ENCODE measurements around the gene TMEM192.

DNA sequence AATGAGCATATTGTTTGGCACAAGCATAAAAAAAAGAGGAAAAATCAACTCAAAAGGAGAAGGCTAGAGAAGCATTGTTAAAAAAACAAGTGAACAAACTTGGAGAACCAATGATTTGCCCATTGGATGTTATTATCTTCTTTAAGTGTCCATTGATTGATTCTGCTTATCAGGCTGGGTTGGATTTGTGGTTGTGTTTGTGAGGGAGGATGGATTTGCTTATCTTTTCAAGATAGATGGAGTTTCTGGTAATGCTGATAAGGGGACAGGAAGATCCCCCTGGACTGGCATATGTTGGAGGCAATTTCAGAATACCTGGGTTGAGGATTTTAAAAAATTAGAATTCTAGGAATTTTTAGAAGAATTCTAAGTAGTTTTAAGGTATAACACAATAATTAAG, 41.8 kb upstream of the TMEM192 start:
- TF ChIP-seq POLR2AphosphoS5 (IDR thresholded peaks at IDR 0.05; ENCODE audit: low read depth, low read length): no peak
- TF ChIP-seq TAF1 (IDR thresholded peaks at IDR 0.05; ENCODE audit: borderline replicate concordance, insufficient read depth, low read length): no peak

Data from PFSK-1 (cell line).